SK-N-SH (cell line): ENCODE data around the gene HPN. TPM values are rescaled to one million over a fixed set of nuclear protein-coding genes. Genes with fewer than 3 reads are reported as not detected.

Source experiments
- CTCF ChIA-PET: fragments of 300-600, 350-600 bp; formaldehyde crosslinking; extraction: SDS; loops from one replicate; lab custom pipeline; 2021; lab: Yijun Ruan, JAX
- POLR2A ChIA-PET: fragments of 350-600 bp; sonication (Branson Sonifier 250); formaldehyde crosslinking; extraction: SDS; loops from one replicate; lab custom pipeline; 2020; ENCODE audit warnings: antibody characterized with exemption, inconsistent platforms; lab: Yijun Ruan, JAX
- DNase-seq: peaks from one replicate; pipeline ENCODE4 v3.0.0; 2012
- H2AFZ ChIP-seq: fragments of 200-600 bp; sonication (generic); 2 replicates; pipeline ENCODE4 v1.8.1; 2016; ENCODE audit warnings: antibody characterized with exemption, mild to moderate bottlenecking, low read depth
- H3F3A ChIP-seq: fragments of 200-600 bp; sonication (generic); replicated peaks from 2 replicates; pipeline ENCODE3; 2016; ENCODE audit warnings: antibody characterized with exemption, mild to moderate bottlenecking; ENCODE audit not compliant: insufficient read depth
- H3K27ac ChIP-seq, 2 experiments: fragments of 200-500 bp in 1 of 2; fragments of 200-600 bp in 1 of 2; sonication (Bioruptor generic) in 1 of 2; sonication (generic), shearing (Covaris generic) in 1 of 2; 2 replicates each; pipeline versions ENCODE4 v1.5.1 to v1.6.1; 2014 to 2016; ENCODE audit warnings: low read depth in 2 of 2, inconsistent platforms in 1 of 2, low read length in 1 of 2, mild to moderate bottlenecking in 1 of 2, mixed read lengths in 1 of 2
- H3K27me3 ChIP-seq: fragments of 200-600 bp; sonication (generic), shearing (Covaris generic); 2 replicates; pipeline ENCODE4 v1.6.1; 2016; ENCODE audit warnings: mixed run types; ENCODE audit not compliant: insufficient read depth
- H3K36me3 ChIP-seq, 2 experiments: fragments of 200-500 bp in 1 of 2; fragments of 200-600 bp in 1 of 2; sonication (Bioruptor generic) in 1 of 2; sonication (generic) in 1 of 2; replicated peaks in 1 of 2; 2 replicates each; pipeline versions ENCODE3 to v1.5.1; 2014 to 2016; ENCODE audit warnings: low read length in 1 of 2, mild to moderate bottlenecking in 1 of 2; ENCODE audit not compliant: insufficient read depth in 2 of 2, control insufficient read depth in 1 of 2
- H3K4me1 ChIP-seq, 2 experiments: fragments of 200-500 bp in 1 of 2; fragments of 200-600 bp in 1 of 2; sonication (Bioruptor generic) in 1 of 2; sonication (generic), shearing (Covaris generic) in 1 of 2; 2 replicates each; pipeline versions ENCODE4 v1.5.1 to v1.6.1; 2014 to 2016; ENCODE audit warnings: low read depth in 1 of 2, low read length in 1 of 2, mixed run types in 1 of 2; ENCODE audit not compliant: insufficient read depth in 2 of 2, control insufficient read depth in 1 of 2
- H3K4me2 ChIP-seq: fragments of 200-600 bp; sonication (generic), shearing (Covaris generic); 2 replicates; pipeline ENCODE4 v1.6.1; 2017; ENCODE audit warnings: mixed run types
- H3K4me3 ChIP-seq, 2 experiments: fragments of 200-500 bp in 1 of 2; fragments of 200-600 bp in 1 of 2; sonication (Bioruptor generic) in 1 of 2; sonication (generic), shearing (Covaris generic) in 1 of 2; 2 replicates each; pipeline versions ENCODE4 v1.5.1 to v1.8.1; 2014 to 2016; ENCODE audit warnings: low read depth in 2 of 2, inconsistent platforms in 1 of 2, low read length in 1 of 2, mild to moderate bottlenecking in 1 of 2, mixed read lengths in 1 of 2, moderate library complexity in 1 of 2
- H3K79me2 ChIP-seq: fragments of 200-600 bp; sonication (generic); 2 replicates; pipeline ENCODE4 v1.8.1; 2017; ENCODE audit warnings: mild to moderate bottlenecking; ENCODE audit not compliant: insufficient read depth
- H3K9ac ChIP-seq: fragments of 200-600 bp; sonication (generic); 2 replicates; pipeline ENCODE4 v1.6.1; 2017; ENCODE audit warnings: mixed run types
- H3K9me2 ChIP-seq: fragments of 200-600 bp; sonication (generic); 2 replicates; pipeline ENCODE4 v1.6.1; 2017; ENCODE audit warnings: mixed run types
- H3K9me3 ChIP-seq: fragments of 200-600 bp; sonication (generic); 2 replicates; pipeline ENCODE4 v1.6.1; 2017; ENCODE audit warnings: mixed run types, mild to moderate bottlenecking, moderate library complexity
- H4K20me1 ChIP-seq: fragments of 200-600 bp; sonication (generic); 2 replicates; pipeline ENCODE4 v1.6.1; 2017; ENCODE audit warnings: mild to moderate bottlenecking, mixed run types; ENCODE audit not compliant: insufficient read depth
- EZH2phosphoT487 ChIP-seq: fragments of 200-600 bp; sonication (generic); IDR thresholded peaks from 2 replicates; pipeline ENCODE4 v1.6.1; 2017; ENCODE audit warnings: low read depth, mixed run types, mild to moderate bottlenecking, antibody characterized with exemption, moderate library complexity, borderline replicate concordance
- FOXJ3 ChIP-seq: sonication (generic); formaldehyde crosslinking; IDR thresholded peaks from 2 replicates; pipeline ENCODE4 v1.5.1; 2020; ENCODE audit warnings: mild to moderate bottlenecking, missing genetic modification reagents
- GATA2 ChIP-seq: sonication (generic); formaldehyde crosslinking; IDR thresholded peaks from 2 replicates; pipeline ENCODE4 v1.5.0; 2020; ENCODE audit warnings: mild to moderate bottlenecking, missing genetic modification reagents
- JUND ChIP-seq: IDR thresholded peaks from 2 replicates; pipeline ENCODE4 v1.4.0; 2012
- MEF2A ChIP-seq: IDR thresholded peaks from 2 replicates; pipeline ENCODE4 v1.4.0; 2012; ENCODE audit warnings: low read depth, borderline replicate concordance
- POLR2AphosphoS5 ChIP-seq: IDR thresholded peaks from 2 replicates; pipeline ENCODE4 v1.6.1; 2012; ENCODE audit warnings: low read depth, low read length
- RAD21 ChIP-seq: IDR thresholded peaks from 2 replicates; pipeline ENCODE4 v1.6.1; 2012; ENCODE audit warnings: mild to moderate bottlenecking, low read length
- RCOR1 ChIP-seq: fragments of 150-350 bp; IDR thresholded peaks from 2 replicates; pipeline ENCODE4 v1.6.1; 2017; ENCODE audit warnings: antibody characterized with exemption, low read length
- RXRA ChIP-seq: IDR thresholded peaks from 2 replicates; pipeline ENCODE4 v1.4.0; 2012; ENCODE audit warnings: low read depth, mild to moderate bottlenecking, borderline replicate concordance
- SMC3 ChIP-seq: IDR thresholded peaks from 2 replicates; pipeline ENCODE4 v1.6.1; 2012; ENCODE audit warnings: low read depth, low read length, improper control_type of control experiment
- TCF12 ChIP-seq: IDR thresholded peaks from 2 replicates; pipeline ENCODE4 v1.4.0; 2012
- YY1 ChIP-seq: IDR thresholded peaks from 2 replicates; pipeline ENCODE4 v1.4.0; 2012; ENCODE audit warnings: low read depth, mild to moderate bottlenecking
- WGBS: methylation state at CpG from one replicate; pipeline ENCODE4 v1.1.6; 2017; ENCODE audit warnings: low lambda C conversion rate; 5-methylcytosine and 5-hydroxymethylcytosine counted together
- polyA plus RNA-seq, 3 experiments: library from polyadenylated mRNA; depleted of rRNA; stranded (reverse); fragments of >200 nt; gene quantifications; 2 replicates each; pipeline ENCODE4 v1.2.3, GENCODE V29; 2012
- TF ChIP-seq, protein P1 (sequence below): fragments of 150-350 bp; IDR thresholded peaks from 2 replicates; pipeline ENCODE4 v1.6.1; 2016; ENCODE audit warnings: mild to moderate bottlenecking, low read depth, low read length
- TF ChIP-seq, protein P2 (sequence below): IDR thresholded peaks from 2 replicates; pipeline ENCODE4 v1.4.0; 2012; ENCODE audit warnings: low read depth, borderline replicate concordance
- TF ChIP-seq, protein P3 (sequence below): fragments of 200-600 bp; sonication (generic); IDR thresholded peaks from 2 replicates; pipeline ENCODE4 v1.6.1; 2017; ENCODE audit warnings: antibody characterized with exemption, mild to moderate bottlenecking, moderate library complexity
- TF ChIP-seq, protein P4 (sequence below): IDR thresholded peaks from 2 replicates; pipeline ENCODE4; 2012
- TF ChIP-seq, protein P5 (sequence below): IDR thresholded peaks from 2 replicates; pipeline ENCODE4 v1.4.0; 2012; ENCODE audit warnings: low read depth

HPN gene
- polyA plus RNA-seq, 1 of the 3 experiments (the other 2 are of a cell fraction): 0.05 TPM

DNA sequence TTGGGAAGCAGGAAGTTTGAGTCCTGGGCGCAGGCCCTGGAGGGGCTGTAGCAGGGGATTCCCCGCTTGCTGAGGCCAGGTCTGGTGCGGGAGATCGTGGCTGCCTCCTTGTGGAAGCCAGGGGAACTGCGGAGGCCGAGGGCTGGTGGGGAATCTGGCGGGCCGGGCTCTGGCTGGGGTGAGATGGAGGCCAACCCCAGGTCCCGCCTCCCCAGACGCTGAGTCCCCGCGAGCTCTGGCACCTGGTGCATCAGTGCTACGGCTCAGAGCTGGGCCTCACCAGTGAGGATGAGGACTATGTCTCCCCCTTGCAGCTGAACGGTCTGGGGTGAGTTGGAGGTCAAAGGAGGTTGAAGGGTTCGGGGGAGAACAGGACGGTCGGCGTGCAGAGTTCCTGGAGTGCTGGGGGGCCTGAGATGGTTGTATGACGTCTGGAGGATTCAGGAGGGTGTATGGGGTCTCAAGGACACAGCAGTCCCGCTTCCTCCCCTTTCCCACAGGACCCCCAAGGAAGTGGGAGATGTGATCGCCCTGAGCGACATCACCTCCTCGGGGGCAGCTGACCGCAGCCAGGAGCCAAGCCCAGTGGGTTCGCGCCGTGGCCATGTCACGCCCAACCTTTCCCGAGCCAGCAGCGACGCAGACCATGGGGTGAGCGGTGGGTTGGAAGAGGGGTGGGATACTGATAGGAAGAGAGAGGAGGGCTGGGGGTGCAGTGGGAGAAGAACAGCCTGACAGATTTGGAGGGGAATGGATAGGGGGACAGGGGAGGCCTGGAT lies 28.3 kb upstream of the HPN start:
- Histone ChIP-seq H3K4me3 (peak overlapping the region in 1 of 2 experiments; percentile 49; a peak in 1 of 4 replicates), H3K9ac (no peak overlapping the region), H3K9me3 (no peaks in the 10 kb centered on the region), H3F3A (no peaks in the 10 kb centered on the region), H4K20me1 (0 out of 2 replicates have a peak, but pooled peaks cover 1% of the 10 kb centered on the region), H3K4me1 (peaks cover 0 to 5% of the 10 kb centered on the region in 2 experiments; a peak in 1 of 4 replicates), H3K4me2 (no peak overlapping the region), H3K27ac (peak overlapping the region in 1 of 2 experiments; percentile 37; a peak in 1 of 4 replicates), H3K27me3 (no peaks in the 10 kb centered on the region), H3K36me3 (peaks cover 30 to 64% of the 10 kb centered on the region in 2 experiments), H3K9me2 (no peaks in the 10 kb centered on the region), H2AFZ (no peak overlapping the region), H3K79me2 (peaks cover 2% of the 10 kb centered on the region; the same call in 1 of the 2 replicates)
- DNase-seq: peak; percentile 94
- WGBS: 79% methylated on average over 31 of the region's 32 CpGs
- ChIA-PET CTCF (interaction anchor here (0.7 to 3.8 kb wide), 13 partner anchors 9 to 175 kb away, joined by 3 to 16 read pairs (median 5); partner anchors contain the start of genes GRAMD1A and SCN1B), POLR2A (interaction anchor here (1.2 kb wide), 1 partner anchor 12 kb away, joined by 4 read pairs; no protein-coding TSS in a partner anchor)
- TF ChIP-seq SMC3 (peak; percentile 76), EZH2phosphoT487 (no peak), RAD21 (peak; percentile 78)
- TF ChIP-seq, protein P1, sequence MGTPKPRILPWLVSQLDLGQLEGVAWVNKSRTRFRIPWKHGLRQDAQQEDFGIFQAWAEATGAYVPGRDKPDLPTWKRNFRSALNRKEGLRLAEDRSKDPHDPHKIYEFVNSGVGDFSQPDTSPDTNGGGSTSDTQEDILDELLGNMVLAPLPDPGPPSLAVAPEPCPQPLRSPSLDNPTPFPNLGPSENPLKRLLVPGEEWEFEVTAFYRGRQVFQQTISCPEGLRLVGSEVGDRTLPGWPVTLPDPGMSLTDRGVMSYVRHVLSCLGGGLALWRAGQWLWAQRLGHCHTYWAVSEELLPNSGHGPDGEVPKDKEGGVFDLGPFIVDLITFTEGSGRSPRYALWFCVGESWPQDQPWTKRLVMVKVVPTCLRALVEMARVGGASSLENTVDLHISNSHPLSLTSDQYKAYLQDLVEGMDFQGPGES: no peak
- TF ChIP-seq, protein P2, sequence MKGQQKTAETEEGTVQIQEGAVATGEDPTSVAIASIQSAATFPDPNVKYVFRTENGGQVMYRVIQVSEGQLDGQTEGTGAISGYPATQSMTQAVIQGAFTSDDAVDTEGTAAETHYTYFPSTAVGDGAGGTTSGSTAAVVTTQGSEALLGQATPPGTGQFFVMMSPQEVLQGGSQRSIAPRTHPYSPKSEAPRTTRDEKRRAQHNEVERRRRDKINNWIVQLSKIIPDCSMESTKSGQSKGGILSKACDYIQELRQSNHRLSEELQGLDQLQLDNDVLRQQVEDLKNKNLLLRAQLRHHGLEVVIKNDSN: no peak
- TF ChIP-seq, protein P3, sequence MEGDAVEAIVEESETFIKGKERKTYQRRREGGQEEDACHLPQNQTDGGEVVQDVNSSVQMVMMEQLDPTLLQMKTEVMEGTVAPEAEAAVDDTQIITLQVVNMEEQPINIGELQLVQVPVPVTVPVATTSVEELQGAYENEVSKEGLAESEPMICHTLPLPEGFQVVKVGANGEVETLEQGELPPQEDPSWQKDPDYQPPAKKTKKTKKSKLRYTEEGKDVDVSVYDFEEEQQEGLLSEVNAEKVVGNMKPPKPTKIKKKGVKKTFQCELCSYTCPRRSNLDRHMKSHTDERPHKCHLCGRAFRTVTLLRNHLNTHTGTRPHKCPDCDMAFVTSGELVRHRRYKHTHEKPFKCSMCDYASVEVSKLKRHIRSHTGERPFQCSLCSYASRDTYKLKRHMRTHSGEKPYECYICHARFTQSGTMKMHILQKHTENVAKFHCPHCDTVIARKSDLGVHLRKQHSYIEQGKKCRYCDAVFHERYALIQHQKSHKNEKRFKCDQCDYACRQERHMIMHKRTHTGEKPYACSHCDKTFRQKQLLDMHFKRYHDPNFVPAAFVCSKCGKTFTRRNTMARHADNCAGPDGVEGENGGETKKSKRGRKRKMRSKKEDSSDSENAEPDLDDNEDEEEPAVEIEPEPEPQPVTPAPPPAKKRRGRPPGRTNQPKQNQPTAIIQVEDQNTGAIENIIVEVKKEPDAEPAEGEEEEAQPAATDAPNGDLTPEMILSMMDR: peak; percentile 86

DNA sequence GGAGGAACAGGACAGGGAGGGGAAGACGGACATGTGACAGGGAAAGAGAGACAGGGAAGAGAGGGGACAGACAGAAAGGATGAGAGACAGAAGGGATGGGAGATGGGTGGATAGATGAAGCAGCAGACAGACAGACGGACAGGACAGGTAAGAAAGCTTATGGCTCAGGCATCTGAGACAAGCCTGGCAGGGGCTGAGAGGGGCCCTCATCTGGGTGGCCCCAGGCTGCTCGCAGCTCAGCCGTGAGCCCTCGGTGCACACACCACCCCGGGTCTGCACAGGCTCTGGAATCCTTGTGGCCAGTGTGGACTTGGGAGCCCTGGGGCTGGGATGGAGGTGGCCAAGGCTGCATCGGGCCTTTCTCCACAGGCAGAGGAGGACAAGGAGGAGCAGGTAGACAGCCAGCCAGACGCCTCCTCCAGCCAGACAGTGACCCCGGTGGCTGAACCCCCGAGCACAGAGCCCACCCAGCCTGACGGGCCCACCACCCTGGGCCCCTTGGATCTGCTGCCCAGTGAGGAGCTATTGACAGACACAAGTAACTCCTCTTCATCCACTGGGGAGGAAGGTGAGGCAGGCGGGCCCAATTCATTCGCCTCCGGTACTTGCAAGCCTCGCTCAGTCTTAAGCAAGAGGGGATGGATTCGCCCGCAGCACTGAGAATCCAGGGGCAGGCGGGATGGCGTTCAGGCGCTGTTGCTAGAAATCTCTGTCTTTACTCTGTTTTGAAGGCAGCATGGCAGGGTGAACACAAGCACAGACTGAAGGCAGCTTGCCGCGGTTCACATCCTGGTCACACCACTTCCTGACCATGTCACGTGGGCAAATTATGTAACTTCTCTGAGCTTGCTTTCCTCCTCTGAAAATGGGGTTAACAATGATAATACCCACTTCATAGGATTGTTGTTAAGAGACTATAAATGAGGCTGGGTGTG lies 27.4 kb upstream of the HPN start:
- H4K20me1 ChIP-seq: no peaks in the 10 kb centered on the region
- H3K4me2 ChIP-seq: no peak overlapping the region
- no peaks in the 10 kb centered on the region for H3K79me2 ChIP-seq
- no peaks in the 10 kb centered on the region for H3K9me2 ChIP-seq
- no peak overlapping the region for H3K9ac ChIP-seq
- H3K27me3 ChIP-seq: no peaks in the 10 kb centered on the region
- no peak overlapping the region for H3K4me3 ChIP-seq
- no peaks in the 10 kb centered on the region for H3K9me3 ChIP-seq
- H3F3A ChIP-seq: no peaks in the 10 kb centered on the region
- H3K36me3 ChIP-seq: peaks cover 30 to 63% of the 10 kb centered on the region in 2 experiments
- DNase-seq: peak; percentile 27
- H3K27ac ChIP-seq: no peak overlapping the region; a peak in 1 of 4 replicates
- ChIA-PET POLR2A (interaction anchor here (1.2 kb wide), 1 partner anchor 13 kb away, joined by 4 read pairs; no protein-coding TSS in a partner anchor), CTCF (interaction anchor here (0.7 to 3.0 kb wide), 10 partner anchors 10 to 176 kb away, joined by 3 to 15 read pairs (median 6); partner anchors contain the start of gene SCN1B)
- peaks cover 0 to 5% of the 10 kb centered on the region in 2 experiments; a peak in 1 of 4 replicates for H3K4me1 ChIP-seq
- WGBS: 98% methylated on average over 12 of the region's 23 CpGs
- H2AFZ ChIP-seq: no peak overlapping the region
- TF ChIP-seq POLR2AphosphoS5 (no peak), JUND (no peak), TCF12 (no peak), EZH2phosphoT487 (no peak), FOXJ3 (no peak), MEF2A (no peak), GATA2 (CRISPR knock-in tag) (no peak), RXRA (no peak), RCOR1 (no peak), YY1 (no peak)
- TF ChIP-seq, protein P4, sequence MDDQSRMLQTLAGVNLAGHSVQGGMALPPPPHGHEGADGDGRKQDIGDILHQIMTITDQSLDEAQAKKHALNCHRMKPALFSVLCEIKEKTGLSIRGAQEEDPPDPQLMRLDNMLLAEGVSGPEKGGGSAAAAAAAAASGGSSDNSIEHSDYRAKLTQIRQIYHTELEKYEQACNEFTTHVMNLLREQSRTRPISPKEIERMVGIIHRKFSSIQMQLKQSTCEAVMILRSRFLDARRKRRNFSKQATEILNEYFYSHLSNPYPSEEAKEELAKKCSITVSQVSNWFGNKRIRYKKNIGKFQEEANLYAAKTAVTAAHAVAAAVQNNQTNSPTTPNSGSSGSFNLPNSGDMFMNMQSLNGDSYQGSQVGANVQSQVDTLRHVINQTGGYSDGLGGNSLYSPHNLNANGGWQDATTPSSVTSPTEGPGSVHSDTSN: no peak
- TF ChIP-seq, protein P5, sequence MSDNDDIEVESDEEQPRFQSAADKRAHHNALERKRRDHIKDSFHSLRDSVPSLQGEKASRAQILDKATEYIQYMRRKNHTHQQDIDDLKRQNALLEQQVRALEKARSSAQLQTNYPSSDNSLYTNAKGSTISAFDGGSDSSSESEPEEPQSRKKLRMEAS: no peak
- TF ChIP-seq, protein P2: no peak
